ENCODE results near the gene TMEM151A. TPM values are rescaled to one million over a fixed set of nuclear protein-coding genes. Genes with fewer than 3 reads are reported as not detected.

TMEM151A gene
- total and polyA plus RNA-seq, 2 of the 4 experiments (the other 2 are of a cell fraction) = 0.03 TPM; not detected in 1

DNA sequence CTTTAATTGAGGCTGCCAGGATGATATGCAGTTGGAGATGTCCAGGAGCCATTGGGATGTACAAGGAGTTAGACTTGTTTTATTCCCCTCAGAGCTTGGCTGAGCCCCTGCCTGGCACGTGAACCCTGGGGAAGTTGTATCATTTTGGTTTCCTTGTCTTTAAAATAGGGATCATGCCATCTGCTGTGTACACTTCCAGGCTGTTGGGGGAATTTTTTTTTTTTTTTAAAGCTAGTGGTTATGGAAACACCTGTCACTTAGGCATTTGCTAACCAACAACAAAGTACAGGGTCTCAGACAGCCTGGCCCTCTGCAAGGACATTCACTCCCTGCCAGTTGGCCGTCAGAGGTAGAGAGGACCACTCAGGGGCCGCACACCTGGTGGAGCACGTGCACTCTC, 31.7 kb upstream of the TMEM151A start:
- Histone ChIP-seq H3K27me3 (ENCODE audit: control insufficient read depth, insufficient read depth, low read length) (no peaks in the 10 kb centered on the region), H4K8ac (ENCODE audit: low read depth in 2 of 2, low read length in 2 of 2) (no peak overlapping the region), H2BK120ac (ENCODE audit: low read depth, low read length) (no peak overlapping the region), H4K5ac (ENCODE audit: low read depth, low read length) (no peak overlapping the region), H3K9ac (ENCODE audit: low read depth, low read length) (no peak overlapping the region), H2AK9ac (replicated peaks; ENCODE audit: low read depth, low read length, poor library complexity) (no peak overlapping the region), H3K4me1 (ENCODE audit: control insufficient read depth, insufficient read depth, low read length) (peaks cover 8% of the 10 kb centered on the region; the same call in 1 of the 2 replicates), H3K23ac (ENCODE audit: low read depth, low read length) (no peak overlapping the region), H3K36me3 (ENCODE audit: control insufficient read depth, insufficient read depth, low read length) (peaks cover 47% of the 10 kb centered on the region), H3K79me1 (ENCODE audit: low read depth in 1 of 2, low read length in 2 of 2) (peaks cover 28 to 53% of the 10 kb centered on the region in 2 experiments), H2AFZ (replicated peaks; ENCODE audit: low read length, poor library complexity) (no peak overlapping the region), H3K9me1 (ENCODE audit: insufficient read depth, low read length) (no peaks in the 10 kb centered on the region; the same call in 1 of the 2 replicates), H4K91ac (ENCODE audit: insufficient read depth, low read depth, low read length) (no peak overlapping the region), H2BK20ac (ENCODE audit: low read depth, low read length) (no peak overlapping the region), H4K20me1 (ENCODE audit: insufficient read depth, low read length) (peaks cover 19% of the 10 kb centered on the region), H3K27ac (ENCODE audit: insufficient read depth, low read length) (no peak overlapping the region), H3K4me3 (ENCODE audit: insufficient read depth, low read depth, low read length) (no peak overlapping the region), H3K4me2 (ENCODE audit: low read depth, low read length) (no peak overlapping the region), H2AK5ac (ENCODE audit: low read depth, low read length) (no peak overlapping the region), H2BK5ac (ENCODE audit: low read depth, low read length, poor library complexity, severe bottlenecking) (no peak overlapping the region), H3K9me3 (ENCODE audit: control insufficient read depth, insufficient read depth, low read length) (no peaks in the 10 kb centered on the region), H3K4ac (ENCODE audit: low read depth, low read length) (no peak overlapping the region), H3K56ac (ENCODE audit: extremely low read depth, insufficient read depth, low read length) (no peak overlapping the region), H3K14ac (replicated peaks; ENCODE audit: low read depth, low read length) (no peak overlapping the region), H2BK15ac (ENCODE audit: low read depth, low read length) (no peak overlapping the region), H3K18ac (ENCODE audit: low read depth, low read length) (no peak overlapping the region)
- no peak for ATAC-seq (ENCODE audit: low read depth)
- ChIA-PET CTCF (interaction anchor here (0.8 kb wide), 2 partner anchors 38 to 52 kb away, joined by 3 read pairs; no protein-coding TSS in a partner anchor), POLR2A (ENCODE audit: unreplicated experiment) (interaction anchor here (0.6 kb wide), 1 partner anchor 907 kb away, joined by 5 read pairs; no protein-coding TSS in a partner anchor)
- no CpG with 5 or more reads among the region's 4 CpGs for WGBS, 2 experiments (ENCODE audit: extremely low coverage in 2 of 2, insufficient read length in 1 of 2)
- intact Hi-C loops (cut with micrococcal nuclease) (loop anchor here (2.0 kb wide), 2 partner anchors 37 to 189 kb away; partner anchors contain the start of gene PACS1), in situ Hi-C loops (cut with MboI; ENCODE audit: low sequenced_read_pairs) (no loop called here), dilution Hi-C loops (cut with HindIII; ENCODE audit: low sequenced_read_pairs, unreplicated experiment) (no loop called here)
- no TSS peak for BruUV-seq (replicated peaks)
- DNase-seq = no peak
- TF ChIP-seq RAD21 (IDR thresholded peaks at IDR 0.05; ENCODE audit: low read length) (no peak), BHLHE40 (IDR thresholded peaks at IDR 0.05; ENCODE audit: low read depth, low read length) (no peak), RFX5 (IDR thresholded peaks at IDR 0.05; ENCODE audit: low read depth, low read length) (no peak), CHD1 (IDR thresholded peaks at IDR 0.05; ENCODE audit: low read depth, low read length) (no peak), MAFK (IDR thresholded peaks at IDR 0.05; ENCODE audit: low read depth, low read length) (no peak), MAZ (IDR thresholded peaks at IDR 0.05; ENCODE audit: borderline replicate concordance, low read depth, low read length) (no peak), CEBPB (IDR thresholded peaks at IDR 0.05; ENCODE audit: low read depth, low read length) (no peak), POLR2A (IDR thresholded peaks at IDR 0.05; ENCODE audit: low read depth, low read length) (no peak), MXI1 (IDR thresholded peaks at IDR 0.05; ENCODE audit: borderline replicate concordance, low read depth, low read length) (no peak), NFE2L2 (IDR thresholded peaks at IDR 0.05; ENCODE audit: low read depth, low read length) (no peak), SMC3 (IDR thresholded peaks at IDR 0.05; ENCODE audit: low read depth, low read length) (no peak), FOS (IDR thresholded peaks at IDR 0.05; ENCODE audit: low read depth, low read length) (no peak), RCOR1 (IDR thresholded peaks at IDR 0.05; ENCODE audit: insufficient replicate concordance, low read length) (no peak)
- TF ChIP-seq, protein P1, sequence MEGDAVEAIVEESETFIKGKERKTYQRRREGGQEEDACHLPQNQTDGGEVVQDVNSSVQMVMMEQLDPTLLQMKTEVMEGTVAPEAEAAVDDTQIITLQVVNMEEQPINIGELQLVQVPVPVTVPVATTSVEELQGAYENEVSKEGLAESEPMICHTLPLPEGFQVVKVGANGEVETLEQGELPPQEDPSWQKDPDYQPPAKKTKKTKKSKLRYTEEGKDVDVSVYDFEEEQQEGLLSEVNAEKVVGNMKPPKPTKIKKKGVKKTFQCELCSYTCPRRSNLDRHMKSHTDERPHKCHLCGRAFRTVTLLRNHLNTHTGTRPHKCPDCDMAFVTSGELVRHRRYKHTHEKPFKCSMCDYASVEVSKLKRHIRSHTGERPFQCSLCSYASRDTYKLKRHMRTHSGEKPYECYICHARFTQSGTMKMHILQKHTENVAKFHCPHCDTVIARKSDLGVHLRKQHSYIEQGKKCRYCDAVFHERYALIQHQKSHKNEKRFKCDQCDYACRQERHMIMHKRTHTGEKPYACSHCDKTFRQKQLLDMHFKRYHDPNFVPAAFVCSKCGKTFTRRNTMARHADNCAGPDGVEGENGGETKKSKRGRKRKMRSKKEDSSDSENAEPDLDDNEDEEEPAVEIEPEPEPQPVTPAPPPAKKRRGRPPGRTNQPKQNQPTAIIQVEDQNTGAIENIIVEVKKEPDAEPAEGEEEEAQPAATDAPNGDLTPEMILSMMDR (conservative IDR thresholded peaks at IDR 0.05; ENCODE audit: low read depth, low read length) = no peak
- TF ChIP-seq, protein P2, sequence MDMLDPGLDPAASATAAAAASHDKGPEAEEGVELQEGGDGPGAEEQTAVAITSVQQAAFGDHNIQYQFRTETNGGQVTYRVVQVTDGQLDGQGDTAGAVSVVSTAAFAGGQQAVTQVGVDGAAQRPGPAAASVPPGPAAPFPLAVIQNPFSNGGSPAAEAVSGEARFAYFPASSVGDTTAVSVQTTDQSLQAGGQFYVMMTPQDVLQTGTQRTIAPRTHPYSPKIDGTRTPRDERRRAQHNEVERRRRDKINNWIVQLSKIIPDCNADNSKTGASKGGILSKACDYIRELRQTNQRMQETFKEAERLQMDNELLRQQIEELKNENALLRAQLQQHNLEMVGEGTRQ (IDR thresholded peaks at IDR 0.05; ENCODE audit: low read depth, low read length) = no peak
- TF ChIP-seq, protein P3, sequence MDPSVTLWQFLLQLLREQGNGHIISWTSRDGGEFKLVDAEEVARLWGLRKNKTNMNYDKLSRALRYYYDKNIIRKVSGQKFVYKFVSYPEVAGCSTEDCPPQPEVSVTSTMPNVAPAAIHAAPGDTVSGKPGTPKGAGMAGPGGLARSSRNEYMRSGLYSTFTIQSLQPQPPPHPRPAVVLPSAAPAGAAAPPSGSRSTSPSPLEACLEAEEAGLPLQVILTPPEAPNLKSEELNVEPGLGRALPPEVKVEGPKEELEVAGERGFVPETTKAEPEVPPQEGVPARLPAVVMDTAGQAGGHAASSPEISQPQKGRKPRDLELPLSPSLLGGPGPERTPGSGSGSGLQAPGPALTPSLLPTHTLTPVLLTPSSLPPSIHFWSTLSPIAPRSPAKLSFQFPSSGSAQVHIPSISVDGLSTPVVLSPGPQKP (IDR thresholded peaks at IDR 0.05; ENCODE audit: borderline replicate concordance, low read depth, low read length) = no peak

Data from IMR-90 (cell line).